Measurements from ENCODE around the gene PRKN. TPM values are rescaled to one million over a fixed set of nuclear protein-coding genes. Genes with fewer than 3 reads are reported as not detected.
A peak's percentile ranks its signal among the peaks of the same experiment; 100 is the strongest.

The PRKN gene
- total and polyA plus RNA-seq, 9 of the 15 experiments (the other 6 are each of a cell fraction or from before 2014, with no cell fraction given) = 0.03 to 0.96 (median 0.15) TPM; not detected in 2

DNA sequence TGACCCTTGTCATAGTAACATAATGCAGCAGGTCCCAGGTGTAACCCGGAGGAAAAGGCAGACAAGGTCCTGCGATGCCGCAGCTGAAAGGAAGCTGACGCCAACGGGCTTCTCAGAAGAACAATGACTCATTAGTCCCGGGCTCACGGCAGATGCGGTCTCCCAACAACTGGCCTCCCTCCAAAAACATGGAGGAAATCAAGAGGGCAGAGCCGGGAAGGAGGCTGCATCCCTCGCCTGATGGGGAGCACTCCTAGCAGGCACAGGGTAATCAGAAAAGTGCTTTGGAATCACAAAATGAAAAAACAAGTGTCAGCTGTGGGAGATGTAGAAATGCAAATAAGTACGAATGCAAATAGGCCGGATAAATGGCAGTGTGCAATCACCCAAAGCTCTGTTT lies 1288.5 kb downstream of the PRKN start (continued):
- TF ChIP-seq, protein P1, sequence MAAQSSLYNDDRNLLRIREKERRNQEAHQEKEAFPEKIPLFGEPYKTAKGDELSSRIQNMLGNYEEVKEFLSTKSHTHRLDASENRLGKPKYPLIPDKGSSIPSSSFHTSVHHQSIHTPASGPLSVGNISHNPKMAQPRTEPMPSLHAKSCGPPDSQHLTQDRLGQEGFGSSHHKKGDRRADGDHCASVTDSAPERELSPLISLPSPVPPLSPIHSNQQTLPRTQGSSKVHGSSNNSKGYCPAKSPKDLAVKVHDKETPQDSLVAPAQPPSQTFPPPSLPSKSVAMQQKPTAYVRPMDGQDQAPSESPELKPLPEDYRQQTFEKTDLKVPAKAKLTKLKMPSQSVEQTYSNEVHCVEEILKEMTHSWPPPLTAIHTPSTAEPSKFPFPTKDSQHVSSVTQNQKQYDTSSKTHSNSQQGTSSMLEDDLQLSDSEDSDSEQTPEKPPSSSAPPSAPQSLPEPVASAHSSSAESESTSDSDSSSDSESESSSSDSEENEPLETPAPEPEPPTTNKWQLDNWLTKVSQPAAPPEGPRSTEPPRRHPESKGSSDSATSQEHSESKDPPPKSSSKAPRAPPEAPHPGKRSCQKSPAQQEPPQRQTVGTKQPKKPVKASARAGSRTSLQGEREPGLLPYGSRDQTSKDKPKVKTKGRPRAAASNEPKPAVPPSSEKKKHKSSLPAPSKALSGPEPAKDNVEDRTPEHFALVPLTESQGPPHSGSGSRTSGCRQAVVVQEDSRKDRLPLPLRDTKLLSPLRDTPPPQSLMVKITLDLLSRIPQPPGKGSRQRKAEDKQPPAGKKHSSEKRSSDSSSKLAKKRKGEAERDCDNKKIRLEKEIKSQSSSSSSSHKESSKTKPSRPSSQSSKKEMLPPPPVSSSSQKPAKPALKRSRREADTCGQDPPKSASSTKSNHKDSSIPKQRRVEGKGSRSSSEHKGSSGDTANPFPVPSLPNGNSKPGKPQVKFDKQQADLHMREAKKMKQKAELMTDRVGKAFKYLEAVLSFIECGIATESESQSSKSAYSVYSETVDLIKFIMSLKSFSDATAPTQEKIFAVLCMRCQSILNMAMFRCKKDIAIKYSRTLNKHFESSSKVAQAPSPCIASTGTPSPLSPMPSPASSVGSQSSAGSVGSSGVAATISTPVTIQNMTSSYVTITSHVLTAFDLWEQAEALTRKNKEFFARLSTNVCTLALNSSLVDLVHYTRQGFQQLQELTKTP (IDR thresholded peaks at IDR 0.05; ENCODE audit: low read depth in 1 of 2, partially characterized antibody in 2 of 2) = no peak
- no peak for TF ChIP-seq ELF2 (CRISPR knock-in tag; IDR thresholded peaks at IDR 0.05)
- TF ChIP-seq, protein P2, sequence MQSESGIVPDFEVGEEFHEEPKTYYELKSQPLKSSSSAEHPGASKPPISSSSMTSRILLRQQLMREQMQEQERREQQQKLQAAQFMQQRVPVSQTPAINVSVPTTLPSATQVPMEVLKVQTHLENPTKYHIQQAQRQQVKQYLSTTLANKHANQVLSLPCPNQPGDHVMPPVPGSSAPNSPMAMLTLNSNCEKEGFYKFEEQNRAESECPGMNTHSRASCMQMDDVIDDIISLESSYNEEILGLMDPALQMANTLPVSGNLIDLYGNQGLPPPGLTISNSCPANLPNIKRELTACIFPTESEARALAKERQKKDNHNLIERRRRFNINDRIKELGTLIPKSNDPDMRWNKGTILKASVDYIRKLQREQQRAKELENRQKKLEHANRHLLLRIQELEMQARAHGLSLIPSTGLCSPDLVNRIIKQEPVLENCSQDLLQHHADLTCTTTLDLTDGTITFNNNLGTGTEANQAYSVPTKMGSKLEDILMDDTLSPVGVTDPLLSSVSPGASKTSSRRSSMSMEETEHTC (IDR thresholded peaks at IDR 0.05) = no peak
- TF ChIP-seq MCM7 (IDR thresholded peaks at IDR 0.05) = no peak
- no peak for TF ChIP-seq CAMTA2 (CRISPR knock-in tag; conservative IDR thresholded peaks at IDR 0.05)
- no peak for TF ChIP-seq ZNF143 (CRISPR knock-in tag; IDR thresholded peaks at IDR 0.05)
- no peak for TF ChIP-seq ZC3H4 (CRISPR knock-in tag; IDR thresholded peaks at IDR 0.05; ENCODE audit: borderline replicate concordance)
- TF ChIP-seq ZNF23 (CRISPR knock-in tag; IDR thresholded peaks at IDR 0.05) = no peak
- no peak for TF ChIP-seq ZNF24 (IDR thresholded peaks at IDR 0.05)
- TF ChIP-seq SRF (CRISPR knock-in tag; IDR thresholded peaks at IDR 0.05) = no peak
- TF ChIP-seq ZNF445 (CRISPR knock-in tag; IDR thresholded peaks at IDR 0.05; ENCODE audit: low read depth) = no peak
- no peak for TF ChIP-seq NCOA1 (IDR thresholded peaks at IDR 0.05; ENCODE audit: low read depth)
- no peak for TF ChIP-seq TSC22D4 (tag; IDR thresholded peaks at IDR 0.05)
- peak; percentile 55 for TF ChIP-seq ZFP36 (IDR thresholded peaks at IDR 0.05; ENCODE audit: low read depth, low read length, partially characterized antibody)
- no peak for TF ChIP-seq XRCC5 (IDR thresholded peaks at IDR 0.05; ENCODE audit: low read depth, low read length)
- TF ChIP-seq MEF2A (IDR thresholded peaks at IDR 0.05; ENCODE audit: control insufficient read depth, low read depth, low read length) = no peak
- TF ChIP-seq ZKSCAN1 (IDR thresholded peaks at IDR 0.05; ENCODE audit: low read depth, low read length) = no peak
- no peak for TF ChIP-seq TBL1XR1 (IDR thresholded peaks at IDR 0.05; ENCODE audit: low read length in 2 of 2)
- peak; percentile 24; the same call in 1 of the 2 replicates for TF ChIP-seq ATF7 (IDR thresholded peaks at IDR 0.05)
- no peak for TF ChIP-seq ZNF583 (CRISPR knock-in tag; IDR thresholded peaks at IDR 0.05)
- TF ChIP-seq NR3C1 (CRISPR knock-in tag; IDR thresholded peaks at IDR 0.05) = no peak
- TF ChIP-seq ZNF347 (CRISPR knock-in tag; IDR thresholded peaks at IDR 0.05; ENCODE audit: low read depth) = no peak
- TF ChIP-seq YY1 (IDR thresholded peaks at IDR 0.05; ENCODE audit: borderline replicate concordance in 1 of 3, control insufficient read depth in 1 of 3, extremely low read depth in 1 of 3, insufficient read depth in 3 of 3, insufficient read length in 1 of 3, insufficient replicate concordance in 2 of 3, low read depth in 1 of 3, low read length in 2 of 3) = peak in 1 of 3 experiments; percentile 36
- TF ChIP-seq PRMT5 (CRISPR knock-in tag; IDR thresholded peaks at IDR 0.05) = no peak
- TF ChIP-seq, protein P3, sequence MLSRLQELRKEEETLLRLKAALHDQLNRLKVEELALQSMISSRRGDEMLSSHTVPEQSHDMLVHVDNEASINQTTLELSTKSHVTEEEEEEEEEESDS (CRISPR knock-in tag; IDR thresholded peaks at IDR 0.05) = no peak
- TF ChIP-seq RBM17 (IDR thresholded peaks at IDR 0.05; ENCODE audit: borderline replicate concordance, low read depth, low read length) = no peak
- TF ChIP-seq ZNF57 (CRISPR knock-in tag; IDR thresholded peaks at IDR 0.05) = no peak
